GM19468 (cell line): Measurements from ENCODE around the gene GOLGA3.
"Not testable (repeated sequence)": the region's sequence is repeated elsewhere in the genome, so short reads cannot be mapped to it uniquely, and the experiment has no call there.

Source experiments
- ATAC-seq: cut with Tn5 transposase; IDR thresholded peaks from one replicate; pipeline ENCODE4 v1.9.1; 2021; ENCODE audit warnings: mild to moderate bottlenecking, moderate library complexity, moderate number of reproducible peaks; ENCODE audit not compliant: unreplicated experiment; ENCODE audit errors: extremely low read depth

GOLGA3 gene

DNA sequence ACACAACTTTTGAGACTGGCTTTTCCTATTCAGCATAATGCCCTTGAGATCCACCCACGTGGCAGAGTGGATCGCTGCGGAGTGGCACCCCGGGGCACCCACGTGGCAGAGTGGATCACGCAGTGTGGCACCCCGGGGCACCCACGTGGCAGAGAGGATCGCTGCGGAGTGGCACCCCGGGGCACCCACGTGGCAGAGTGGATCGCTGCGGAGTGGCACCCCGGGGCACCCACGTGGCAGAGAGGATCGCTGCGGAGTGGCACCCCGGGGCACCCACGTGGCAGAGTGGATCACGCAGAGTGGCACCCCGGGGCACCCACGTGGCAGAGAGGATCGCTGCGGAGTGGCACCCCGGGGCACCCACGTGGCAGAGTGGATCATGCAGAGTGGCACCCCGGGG lies 69.8 kb downstream of the GOLGA3 start:
- not testable (repeated sequence) for ATAC-seq

DNA sequence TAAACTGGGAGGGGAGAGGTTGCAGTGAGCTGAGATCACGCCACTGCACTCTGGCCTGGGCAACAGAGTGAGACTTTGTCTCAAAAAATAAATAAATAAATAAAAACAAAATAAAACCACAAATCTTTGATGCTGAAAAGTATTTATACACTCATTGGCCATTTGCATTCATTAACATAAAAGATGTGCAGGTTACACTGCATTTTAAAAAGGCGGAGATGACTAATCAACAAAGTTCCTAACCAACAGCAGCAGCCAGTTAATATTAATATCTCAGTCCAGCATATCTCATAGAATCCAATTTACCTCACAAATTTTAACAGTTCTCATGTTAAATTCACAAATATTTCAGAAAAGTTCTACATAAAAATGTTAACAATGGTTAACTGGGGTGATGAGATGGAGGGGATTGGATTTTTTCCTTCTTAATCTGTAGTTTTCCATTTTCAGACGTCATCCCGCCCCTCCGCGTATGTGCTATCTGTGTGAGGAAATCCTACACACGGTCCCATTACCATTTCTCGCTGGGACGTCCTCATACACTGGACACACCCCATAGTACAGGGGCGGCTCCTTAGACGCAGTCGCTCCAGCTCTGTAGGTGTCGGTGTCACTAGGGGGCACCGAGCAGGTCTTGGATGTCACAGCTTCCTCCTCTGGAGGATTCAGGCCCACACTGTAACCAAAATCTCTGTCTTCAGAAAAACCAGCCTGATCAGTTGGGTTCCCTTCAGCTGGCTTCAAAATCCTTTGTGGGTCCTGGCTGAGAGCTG lies 74.3 kb downstream of the GOLGA3 start:
- no peak for ATAC-seq

DNA sequence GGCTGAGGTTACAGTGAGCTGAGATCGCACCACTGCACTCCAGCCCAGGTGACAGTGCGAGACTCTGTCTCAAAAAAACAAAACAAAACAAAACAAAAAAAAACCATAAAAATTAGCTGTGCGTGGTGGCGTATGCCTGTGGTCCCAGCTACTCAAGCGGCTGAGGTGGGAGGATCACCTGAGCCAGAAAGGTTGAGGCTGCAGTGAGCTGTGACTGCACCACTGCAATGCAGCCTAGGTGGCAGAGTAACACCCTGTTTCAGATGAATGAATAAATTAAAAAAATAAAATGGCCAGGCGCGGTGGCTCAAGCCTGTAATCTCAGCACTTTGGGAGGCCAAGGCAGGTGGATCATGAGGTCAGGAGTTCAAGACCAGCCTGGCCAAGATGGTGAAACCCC lies 75.0 kb downstream of the GOLGA3 start:
- ATAC-seq: not testable (repeated sequence)

DNA sequence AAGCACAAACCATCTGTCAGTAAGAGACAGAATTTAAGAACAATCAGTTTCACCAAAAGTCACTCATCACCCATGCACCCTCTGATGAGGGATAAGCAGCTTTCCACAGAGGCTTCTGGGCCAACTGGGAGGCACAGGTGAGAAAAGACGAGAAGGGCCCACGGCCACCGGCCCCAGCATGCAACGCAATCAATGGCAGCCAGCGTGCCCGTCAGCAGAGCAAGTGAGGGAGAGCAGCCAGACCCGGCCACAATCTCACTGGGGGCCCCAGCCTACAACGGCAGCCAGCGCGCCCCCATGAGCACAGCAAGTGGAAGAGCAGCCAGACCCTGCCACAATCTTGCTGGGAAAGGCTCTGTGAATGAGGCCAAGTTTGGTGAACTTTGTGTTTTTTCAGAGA lies 80.3 kb downstream of the GOLGA3 start:
- ATAC-seq: no peak

DNA sequence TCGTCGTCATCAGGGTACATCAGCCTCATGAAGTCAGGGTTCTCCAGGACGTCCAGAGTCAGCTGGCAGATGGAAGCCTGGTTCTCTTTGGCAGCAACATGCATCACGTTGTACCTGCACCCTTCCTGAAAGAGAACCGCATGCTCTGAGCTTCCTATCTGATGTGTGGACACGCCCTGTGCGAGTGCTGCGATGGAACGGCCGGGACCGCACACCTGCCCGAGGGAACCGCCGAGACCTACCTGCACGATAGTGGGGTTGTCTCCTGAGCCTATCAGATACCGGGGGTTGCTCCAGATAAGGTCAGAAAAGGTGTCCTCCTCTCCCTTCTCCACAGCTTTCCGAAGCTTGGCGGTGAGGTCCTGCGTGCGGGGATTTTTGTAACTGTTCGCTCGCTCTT lies 80.8 kb downstream of the GOLGA3 start:
- ATAC-seq: no peak

DNA sequence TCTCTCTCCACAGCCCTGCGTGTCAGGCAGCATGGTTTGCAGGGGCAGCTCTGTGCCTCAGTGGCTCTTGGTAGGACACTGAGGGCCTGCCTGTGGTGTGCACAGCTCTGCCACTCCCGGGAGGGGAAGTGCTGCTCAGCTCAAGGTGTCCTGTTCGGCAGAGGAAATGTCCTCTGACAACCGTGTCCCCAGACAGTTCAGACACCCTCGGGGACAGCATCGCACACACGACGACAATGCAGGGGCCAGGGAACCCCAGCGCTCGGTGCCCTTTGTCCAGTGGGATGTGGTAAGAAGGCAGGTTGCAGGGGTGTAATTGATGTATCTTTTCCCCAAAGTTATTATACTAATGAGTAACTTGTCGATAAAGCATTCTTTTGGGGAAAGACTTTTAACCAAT lies 81.3 kb downstream of the GOLGA3 start:
- ATAC-seq: no peak

DNA sequence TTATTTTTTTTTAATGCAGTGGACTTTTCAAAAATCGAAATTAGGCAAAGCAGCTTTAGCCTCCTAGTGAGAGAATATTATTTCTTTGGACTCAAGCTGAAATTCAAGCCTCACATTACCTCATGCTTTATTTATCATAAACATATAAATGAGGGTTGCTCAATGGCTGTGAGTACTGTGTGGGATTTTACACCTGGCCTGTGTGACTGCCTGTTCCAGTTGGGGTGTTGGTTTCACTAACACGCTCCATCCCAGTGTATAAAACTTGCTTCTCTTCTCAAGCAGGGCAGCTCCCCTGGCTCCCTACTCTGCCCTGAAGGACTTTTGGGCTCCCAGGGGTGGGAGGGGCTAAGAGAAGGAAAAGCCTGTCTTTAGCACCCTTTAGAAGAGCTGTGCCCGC lies 82.1 kb downstream of the GOLGA3 start:
- no peak for ATAC-seq

DNA sequence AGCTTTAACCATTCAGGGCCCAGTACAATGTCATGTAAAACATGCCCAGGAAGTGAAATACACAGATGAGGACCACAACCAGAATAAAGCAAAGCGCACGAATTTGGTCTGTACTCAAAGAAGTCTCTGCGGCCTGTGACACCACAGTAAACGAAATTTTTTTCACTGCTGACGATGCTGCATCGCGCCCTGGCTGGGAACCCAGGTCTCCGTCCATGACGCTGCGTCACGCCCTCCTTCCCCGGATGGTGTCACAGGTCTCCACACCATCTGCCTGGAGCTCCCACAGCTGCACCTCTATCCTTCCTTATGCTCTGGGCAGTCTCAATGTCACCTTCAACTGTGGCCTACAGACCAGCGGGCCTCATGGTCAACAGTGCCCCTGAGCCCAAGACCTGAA lies 84.8 kb downstream of the GOLGA3 start:
- ATAC-seq: no peak

DNA sequence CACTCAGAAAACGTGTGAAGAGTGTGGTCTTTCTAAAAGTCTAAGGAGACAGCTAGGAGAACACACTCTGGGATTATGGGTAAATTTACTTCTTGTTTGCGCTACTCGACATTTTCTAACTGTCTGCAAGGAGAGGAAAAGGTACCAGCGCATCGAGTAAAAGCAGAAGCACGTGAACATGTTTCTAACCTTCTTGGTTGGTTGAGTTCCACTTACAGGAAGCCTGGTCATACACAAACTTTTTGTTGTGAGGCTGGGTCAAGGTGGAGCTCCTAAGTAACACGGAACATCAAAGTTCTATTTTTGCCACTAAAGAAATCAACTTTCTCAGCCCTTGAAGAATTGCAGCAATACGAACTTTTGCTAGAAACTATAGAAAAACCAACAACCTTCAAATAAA lies 87.0 kb downstream of the GOLGA3 start:
- ATAC-seq: no peak

DNA sequence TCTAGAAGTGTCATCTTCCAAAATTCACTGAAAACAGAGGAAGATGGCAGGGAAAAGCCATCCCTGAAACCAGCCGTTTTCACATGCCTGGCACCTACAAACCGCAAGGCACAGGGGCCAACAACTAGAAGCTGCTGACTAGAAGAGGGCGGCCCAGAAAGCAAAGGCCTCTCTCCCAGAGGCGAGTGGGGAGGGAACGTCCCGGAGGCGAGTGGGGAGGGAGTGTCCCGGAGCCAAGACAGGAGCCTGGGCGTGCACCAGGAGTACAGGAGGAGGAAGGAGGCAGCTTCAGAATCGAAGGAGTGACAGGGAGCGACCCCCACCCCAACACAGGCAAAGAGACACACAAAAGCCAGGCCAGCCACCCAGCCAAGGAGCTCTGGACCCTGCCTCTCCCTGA lies 88.0 kb downstream of the GOLGA3 start:
- ATAC-seq: no peak

DNA sequence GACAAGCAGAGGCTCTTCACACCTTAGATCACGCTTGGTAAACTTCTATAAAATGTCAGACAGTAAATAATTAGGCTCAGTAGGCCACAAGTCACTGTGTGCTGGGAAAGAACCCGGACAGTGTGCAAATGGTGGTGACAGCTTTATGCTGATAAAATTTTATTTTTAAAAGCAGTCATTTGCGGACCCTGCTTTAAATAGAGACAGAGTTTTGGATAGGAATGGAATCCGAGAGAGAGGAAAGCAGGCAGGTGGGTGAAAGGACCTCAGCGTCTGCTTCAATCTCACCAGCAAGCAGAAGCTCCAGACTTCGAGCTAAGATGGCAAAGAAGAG lies 88.4 kb downstream of the GOLGA3 start:
- ATAC-seq: no peak

DNA sequence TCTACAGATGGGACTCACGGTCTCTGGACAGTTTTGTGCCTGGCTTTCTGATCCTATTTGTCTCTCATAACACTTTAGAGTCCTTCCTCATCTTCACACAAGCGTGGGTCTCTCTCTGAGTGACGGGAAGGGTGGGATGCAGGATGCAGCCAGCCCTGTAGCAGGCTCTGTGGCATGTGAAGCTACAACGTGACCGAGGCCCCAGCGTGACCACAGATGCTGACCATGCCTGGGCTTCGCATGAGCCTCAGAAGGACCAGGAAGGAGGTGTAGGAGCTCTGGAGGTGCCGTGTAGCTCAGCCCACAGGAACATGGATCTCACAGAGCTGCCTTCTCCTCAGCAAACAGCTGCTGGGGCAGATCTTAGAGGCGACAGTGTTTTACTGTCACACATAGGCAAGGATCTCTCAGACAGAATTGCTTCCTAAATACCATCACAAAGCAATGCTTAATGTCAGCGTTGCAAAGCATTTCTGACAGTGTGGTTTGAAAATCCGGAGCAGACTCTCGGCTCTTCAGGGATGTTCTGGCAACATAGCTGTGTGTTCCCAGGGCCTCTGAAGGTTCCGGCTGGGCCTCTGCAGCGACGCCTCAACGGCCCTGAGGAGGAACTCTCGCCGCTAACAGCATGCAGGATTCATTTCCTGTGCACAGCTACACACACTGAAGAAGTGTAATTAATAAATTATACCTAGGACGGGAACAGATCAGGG lies 88.9 kb downstream of the GOLGA3 start:
- ATAC-seq: no peak

DNA sequence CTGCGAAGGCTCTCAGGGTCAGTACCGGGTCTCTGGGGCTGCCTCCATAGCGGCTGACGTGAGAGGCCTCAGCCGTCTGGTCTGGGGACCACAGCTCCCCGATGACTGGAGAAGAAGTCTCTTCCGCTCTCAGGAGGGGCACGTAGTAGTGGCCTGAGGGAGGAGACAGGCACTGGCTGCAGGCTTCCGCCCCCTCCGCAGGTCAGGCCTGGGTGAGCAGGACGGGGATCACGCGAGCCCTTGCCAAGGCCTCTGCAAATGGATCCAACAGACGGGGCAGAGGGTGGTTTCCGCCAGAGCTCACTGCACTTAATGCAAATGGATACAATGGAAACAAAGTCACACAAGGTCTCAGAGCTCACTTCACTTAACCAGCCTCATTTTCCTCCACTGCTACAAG lies 91.8 kb downstream of the GOLGA3 start:
- no peak for ATAC-seq

DNA sequence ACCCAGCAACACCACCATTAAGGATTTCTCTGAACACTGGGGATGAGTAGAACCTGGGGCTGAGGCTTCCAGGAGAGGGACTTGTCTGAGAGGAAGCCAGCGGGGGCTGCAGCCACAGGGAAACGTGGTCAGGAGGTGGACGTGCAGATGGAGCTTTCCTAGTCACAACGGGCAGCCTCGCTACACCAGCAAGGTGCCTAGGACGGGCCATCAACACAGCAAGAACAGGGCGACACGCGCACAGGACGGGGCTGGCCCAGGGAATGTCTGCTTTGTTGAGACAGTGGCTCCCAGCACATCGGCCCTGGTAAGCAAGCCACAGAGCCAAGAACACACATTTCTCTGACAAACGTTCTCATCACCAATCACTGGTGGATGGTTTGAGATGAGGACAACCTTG lies 92.3 kb downstream of the GOLGA3 start:
- no peak for ATAC-seq

DNA sequence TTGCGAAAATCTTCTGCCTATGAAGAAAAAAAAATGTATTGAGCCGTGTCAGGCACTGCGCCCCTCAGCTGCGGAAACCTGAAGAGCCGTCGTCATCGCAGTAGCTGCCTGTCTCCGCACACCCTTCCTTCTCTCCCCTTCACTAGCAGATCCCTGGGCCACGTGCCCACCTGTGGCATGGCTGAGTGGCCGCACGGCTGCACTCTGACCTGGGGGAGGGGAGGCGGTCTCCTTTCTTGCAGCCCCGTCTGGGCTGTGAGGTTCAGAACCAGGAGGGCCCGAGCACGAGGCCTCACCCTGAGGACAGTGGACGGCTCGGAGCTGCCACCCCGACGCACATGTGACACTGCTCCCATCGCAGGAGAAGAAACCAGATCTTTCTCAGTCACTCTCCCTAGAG lies 93.2 kb downstream of the GOLGA3 start:
- ATAC-seq: no peak

DNA sequence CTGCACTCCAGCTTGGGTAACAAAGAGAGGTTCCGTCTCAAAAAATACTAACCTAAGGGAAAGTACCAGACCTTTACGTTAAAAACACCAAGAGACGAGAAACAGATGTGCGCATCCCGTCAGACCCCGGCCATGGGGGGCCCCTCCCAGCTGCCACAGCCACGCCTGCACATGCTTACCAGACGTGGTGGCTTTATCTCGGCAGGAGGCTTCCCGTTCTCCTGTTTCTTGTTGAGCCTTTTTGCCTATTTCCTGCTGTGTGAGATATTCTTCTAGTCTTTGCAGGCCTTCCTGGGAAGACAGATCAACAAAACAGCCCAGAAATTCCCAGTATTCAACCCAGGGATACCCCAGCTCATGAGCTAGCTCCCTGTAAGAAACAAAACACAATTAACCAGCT lies 94.5 kb downstream of the GOLGA3 start:
- no peak for ATAC-seq

DNA sequence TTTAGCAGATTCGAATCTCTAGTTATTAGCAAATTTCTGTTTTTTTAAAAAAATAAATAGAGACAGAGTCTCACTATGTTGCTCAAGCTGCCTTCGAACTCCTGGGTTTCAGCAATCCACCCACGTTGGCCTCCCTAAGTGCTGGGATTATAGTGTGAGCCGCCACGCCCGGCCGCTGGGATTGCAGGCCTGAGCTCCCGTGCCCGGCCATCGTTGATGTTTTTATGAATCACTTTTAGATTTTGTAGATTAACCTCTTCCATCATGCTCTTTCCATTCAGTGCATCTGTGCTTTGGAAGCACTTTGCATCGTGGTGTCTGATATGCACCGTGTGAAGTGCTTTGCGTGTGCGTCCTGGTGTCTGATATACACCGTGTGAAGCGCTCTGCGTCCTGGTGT lies 97.1 kb downstream of the GOLGA3 start:
- no peak for ATAC-seq

DNA sequence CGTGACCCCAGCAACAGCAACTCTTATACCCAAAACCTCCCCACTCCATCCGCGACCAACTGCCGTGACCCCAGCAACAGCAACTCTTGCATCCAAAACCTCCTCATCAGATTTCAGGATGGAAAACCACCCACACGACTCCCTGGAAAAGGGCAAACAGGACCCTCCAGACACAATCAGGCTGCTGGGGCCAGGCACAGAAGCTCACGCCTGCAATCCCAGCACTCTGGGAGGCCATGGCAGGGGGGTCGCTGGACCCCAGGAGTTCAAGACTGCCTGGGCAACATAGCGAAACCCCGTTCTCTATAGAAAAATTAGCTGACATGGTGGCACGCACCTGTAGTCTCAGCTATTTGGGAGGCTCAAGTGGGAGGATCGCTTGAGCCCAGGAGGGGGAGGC lies 98.3 kb downstream of the GOLGA3 start:
- ATAC-seq: no peak

DNA sequence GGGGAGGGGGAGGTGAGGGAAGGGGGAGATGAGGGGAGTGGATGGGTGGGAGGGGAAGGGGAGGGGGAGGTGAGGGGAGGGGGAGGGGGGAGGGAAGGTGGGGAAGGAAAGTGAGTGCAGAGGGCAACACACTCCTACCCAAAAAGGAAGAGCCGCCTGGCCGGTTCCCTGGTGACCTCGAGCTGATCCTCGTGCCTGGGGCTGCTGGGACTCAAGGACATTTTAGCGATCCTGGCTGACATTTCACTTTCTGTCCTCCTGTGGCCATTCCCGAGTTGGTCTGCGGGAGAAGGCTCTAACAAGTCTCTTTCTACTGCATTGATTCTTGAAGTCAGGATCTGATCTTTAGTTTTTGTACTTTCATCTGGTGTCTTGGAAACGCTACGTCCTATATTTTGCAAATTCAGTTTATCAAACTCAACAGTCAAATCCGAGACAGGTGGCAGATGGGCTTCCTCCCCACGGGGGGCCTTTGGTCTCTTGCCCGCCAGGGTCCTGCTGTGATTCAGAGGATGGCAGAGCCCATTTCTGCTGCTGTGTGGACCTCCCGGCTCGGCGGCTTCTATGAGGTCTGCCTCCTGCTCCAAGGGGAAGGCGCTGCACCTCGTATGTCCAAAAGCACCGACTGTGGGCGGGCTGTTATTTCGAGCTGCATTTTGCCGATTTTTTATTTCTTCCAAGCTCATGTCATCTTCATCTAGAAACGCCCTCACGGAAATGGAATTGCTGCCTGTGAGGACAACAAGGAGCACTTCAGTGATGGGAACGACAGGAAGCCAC lies 98.9 kb downstream of the GOLGA3 start:
- ATAC-seq: no peak

DNA sequence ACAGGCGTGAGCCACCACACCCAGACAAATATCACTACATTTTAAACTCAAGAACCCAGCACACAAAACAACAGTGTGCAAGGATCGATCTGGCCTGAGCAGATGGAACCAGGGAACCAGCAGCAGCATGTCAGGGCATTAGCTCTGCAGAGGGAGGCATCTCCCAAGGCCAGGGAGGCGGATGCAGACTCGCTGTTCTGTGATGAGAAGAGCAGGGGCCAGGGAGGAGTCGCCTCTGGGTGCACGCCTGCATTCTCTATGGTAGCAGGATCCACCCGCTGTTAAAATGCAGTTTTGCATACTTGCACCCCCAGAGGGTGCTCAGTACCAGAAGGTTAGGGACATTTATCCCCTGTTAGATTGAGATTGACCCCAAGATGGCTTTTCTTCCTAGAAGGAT lies 100.2 kb downstream of the GOLGA3 start:
- ATAC-seq: no peak

DNA sequence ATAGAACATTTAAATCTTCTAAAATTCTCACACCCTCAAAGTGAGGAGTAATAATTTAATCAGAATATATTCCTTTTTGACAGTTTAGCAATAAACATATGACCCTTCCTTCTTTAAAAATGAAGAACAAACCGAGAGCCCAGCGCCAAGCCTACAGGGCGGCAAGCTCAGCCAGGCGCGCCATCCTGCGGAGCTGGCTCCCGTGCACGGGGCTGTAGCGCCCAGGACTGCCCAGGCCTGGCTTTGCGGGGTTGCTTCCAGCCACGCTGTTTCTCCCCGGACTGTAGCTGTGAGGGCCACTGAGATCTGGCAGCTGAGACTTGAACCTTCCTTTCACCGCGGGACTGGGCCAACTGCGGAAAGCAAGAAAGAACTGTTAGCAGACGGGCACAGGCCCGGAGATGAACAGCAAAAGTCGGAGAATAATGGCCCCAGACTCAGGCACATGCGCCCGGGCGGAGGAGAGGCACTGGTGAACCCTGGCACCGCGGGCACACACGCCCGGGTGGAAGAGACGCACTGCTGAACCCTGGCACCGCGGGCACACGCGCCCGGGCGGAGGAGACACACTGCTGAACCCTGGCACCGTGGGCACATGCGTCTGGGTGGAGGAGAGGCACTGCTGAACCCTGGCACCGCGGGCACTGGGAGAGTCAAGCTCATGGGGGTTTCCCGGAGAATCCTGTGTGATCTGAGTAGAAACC lies 101.4 kb downstream of the GOLGA3 start:
- no peak for ATAC-seq
